Stimulated activated CD4-positive, alpha-beta T cell treated with anti-CD3 and anti-CD28 coated beads, Interleukin-4, amount 100 ng/mL, for 48 hours (primary cell): ENCODE results near the gene FRMD4B.
A peak's percentile ranks its signal among the peaks of the same experiment; 100 is the strongest.

Experiments used
- DNase-seq, 2 donors: peaks; one replicate each; pipeline ENCODE4 v3.0.0-alpha.2; 2020; ENCODE audit warnings: low read depth in 2 of 2

Gene FRMD4B

DNA sequence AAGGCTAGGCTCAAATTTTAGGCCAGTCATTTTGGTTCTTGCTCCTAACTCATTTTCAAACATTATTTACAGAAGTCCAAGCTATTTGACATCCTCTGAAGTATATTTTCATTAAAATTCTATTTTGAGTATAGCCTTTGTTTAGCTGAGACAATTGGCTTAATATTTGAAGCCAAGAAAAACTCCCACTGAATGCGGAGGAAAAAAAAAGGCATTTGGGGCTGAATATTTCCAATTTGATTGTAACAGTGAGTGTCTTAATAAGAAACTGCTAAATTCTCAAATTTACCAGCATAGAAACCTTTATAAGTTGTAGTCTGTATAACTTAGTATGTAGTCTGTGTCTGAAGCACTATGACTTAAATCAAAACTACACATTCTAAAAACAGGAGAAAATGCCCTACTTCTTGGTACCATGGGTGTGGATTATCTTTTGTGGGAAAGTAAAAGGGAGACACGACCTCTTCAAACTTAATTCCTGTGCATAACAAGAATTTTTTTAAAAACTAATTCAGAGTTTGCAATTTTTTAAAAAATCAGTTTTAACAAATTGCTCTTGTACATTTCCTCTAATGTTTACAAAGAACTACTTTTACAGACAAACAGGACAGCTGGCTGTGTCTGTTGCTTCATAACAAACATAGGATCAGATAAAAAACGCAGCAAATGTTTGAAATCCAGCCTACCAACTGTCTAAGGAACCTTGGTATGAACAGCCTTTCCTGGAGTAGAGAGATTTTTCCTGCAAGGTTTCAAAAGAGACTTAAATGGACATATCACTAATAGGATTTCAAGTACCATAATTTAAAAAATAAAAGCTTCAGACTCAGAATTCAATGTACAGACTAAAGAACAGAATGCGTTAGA lies 210.8 kb downstream of the FRMD4B start:
- no peak for DNase-seq

GRCh38 chr3:69174445-69174844 lies 211.4 kb downstream of the FRMD4B start:
- DNase-seq = no peak

DNA sequence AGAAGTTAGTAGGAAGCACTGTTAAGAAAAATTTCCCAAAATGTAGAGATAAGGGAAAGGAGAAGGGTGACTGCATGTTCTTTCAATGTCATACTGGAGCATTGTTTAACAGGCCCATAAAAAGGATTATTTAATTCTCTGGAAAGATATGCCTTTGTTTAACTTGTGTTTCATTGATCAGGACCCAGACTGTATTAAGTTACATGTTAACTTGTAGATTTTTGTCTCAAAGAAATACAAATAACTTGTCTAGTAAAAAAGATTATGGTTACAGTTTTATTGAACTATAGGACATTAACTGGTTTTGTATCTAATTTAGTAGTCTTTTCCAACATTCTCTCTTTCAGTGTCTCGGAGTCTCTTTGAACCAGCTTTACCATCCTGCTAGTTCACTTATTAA lies 213.8 kb downstream of the FRMD4B start:
- DNase-seq = no peak

- DNase-seq = no peak
Measured at GRCh38 chr3:69166446-69166845, 219.4 kb downstream of the FRMD4B start.

DNA sequence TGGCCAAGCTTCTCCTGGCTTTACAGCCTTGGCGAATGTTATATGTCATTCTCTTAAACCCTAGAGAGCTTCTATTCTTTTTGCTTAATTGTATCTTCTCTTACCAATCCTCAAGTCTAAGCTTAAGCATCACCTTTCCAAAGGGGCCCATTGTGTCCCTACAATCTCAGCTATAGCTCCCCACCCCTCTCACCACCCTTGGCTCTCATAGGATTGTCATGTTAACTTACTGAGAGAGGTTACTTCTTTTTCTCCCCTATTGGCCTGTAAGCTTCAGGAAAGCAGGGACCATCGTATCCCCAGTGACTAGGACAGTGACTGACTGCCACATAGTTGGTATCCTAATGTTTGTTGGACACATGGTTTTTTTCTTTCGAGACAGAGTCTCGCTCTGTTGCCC lies 220.1 kb downstream of the FRMD4B start:
- DNase-seq = no peak

DNA sequence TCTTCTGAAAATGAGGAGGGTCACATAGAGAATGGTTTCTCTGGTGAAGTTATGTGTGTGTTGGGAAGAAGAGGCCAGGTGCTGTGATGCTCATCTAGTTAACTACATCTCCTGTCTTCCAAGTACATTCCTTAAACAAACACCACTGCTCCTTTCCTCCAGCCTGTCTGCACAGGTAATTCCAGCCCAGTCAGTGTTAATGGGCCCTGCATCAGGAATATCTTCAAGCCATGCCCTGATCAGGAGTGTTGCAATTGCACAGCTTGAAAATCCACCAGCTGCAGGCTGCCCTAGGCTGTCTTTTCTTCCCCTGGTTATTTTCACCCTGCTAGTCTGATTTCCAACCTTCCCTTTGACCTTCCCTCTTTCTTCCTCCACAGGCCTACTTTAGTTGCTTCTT lies 221.6 kb downstream of the FRMD4B start:
- DNase-seq = no peak

DNA sequence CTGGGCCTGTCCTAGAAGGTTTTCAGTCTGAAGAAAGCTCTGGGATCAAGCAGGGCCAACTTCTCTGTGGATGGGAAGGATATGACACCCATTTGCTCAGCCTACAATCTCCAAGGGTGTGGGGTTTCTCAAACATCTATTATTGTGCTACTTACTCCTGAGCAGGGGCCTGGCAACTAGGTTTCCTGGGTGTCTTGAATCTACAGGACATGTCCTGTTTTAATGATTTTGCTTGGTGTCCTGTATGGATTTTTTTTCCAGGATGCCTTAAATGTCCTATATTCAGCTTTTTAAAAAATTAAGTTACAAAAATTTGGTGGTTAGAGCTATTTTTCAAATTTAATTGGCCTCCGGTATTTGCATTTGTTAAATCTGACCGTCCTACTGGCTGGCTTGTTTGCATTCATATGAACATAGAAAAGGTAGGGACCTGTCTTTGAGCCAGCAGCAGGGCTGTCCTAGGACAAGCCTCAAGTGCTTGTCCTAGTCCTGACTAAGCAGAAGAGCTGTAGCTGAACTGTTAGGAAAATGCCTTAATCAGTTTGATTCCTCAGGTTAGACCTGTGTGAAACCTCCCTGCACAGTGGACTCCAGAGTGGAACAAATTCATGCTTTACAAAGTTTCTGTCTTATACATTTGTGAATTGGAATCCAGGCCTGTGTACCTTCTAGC lies 223.4 kb downstream of the FRMD4B start:
- DNase-seq = no peak

GRCh38 chr3:69161587-69162307 lies 224.1 kb downstream of the FRMD4B start:
- DNase-seq = peak in 1 of 2 donors; percentile 16

- DNase-seq = no peak
Measured at GRCh38 chr3:69160525-69160924, 225.4 kb downstream of the FRMD4B start.

DNA sequence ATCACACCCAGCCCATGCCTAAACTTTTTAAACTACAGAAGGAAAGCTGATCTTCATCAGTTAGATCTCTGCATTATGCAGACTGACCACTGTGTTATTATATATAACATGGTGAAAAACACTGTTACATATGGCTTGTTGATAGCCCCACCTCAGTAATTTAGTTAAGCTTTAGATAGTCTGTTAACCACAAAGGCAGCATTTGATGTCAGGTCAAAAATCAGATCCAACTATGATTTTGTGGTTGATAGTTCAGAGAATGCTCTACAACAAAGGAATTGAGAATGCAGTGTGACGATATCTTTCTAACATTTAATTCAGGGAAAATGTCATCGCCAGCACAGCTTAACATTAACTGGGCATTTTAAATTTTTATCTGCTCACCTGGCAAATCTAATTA lies 225.8 kb downstream of the FRMD4B start:
- no peak for DNase-seq

GRCh38 chr3:69149586-69149985 lies 236.3 kb downstream of the FRMD4B start:
- DNase-seq = no peak

DNA sequence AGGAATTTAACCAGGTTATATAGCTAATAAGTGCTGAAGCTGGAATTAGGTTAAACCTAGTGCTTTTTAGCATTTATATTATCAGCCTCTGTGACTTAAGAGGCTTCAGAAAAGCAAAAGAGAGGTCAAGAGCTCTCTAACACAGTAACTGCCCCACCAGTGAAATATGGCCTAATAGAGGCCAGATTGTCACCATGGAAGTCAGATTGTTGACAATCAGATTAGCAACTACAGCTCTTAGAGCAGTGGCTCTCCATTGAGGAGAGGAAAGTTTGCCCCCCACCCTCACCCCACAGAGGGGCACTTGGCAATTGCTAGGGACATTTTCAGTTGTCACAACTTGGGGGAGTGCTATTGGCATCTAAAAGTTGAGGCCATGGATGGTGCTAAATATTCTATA lies 240.2 kb downstream of the FRMD4B start:
- DNase-seq = no peak

DNA sequence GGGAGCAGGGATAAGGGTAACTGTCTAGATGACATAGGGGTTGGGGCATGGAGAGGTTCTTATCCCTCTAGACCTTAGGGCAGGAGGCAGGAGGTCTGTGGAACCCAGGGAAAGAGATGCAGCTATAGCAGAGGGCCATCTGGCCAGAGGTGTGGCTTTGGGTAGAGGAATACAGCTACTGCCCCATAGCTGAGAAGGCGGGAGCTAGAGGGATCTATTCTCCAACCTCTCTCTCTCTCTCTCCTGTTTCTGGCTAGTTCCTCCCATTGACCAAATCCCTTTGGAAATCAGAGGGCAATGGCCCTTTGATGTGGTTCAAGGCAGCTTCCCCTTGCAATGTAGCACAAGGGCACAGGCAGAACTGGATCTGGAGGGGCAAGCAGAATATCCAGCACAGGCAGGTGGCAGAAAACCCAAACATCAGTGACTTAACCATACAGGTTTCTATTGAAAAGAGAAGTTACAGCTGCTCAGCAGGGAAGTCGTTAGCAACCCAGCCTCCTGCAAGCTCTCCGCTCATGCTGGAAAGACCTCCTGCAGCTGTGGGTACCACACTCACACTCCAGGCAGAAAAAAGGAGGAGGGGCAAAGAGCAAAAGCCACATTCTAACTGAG lies 241.2 kb downstream of the FRMD4B start:
- no peak for DNase-seq

GRCh38 chr3:69143612-69144011 lies 242.3 kb downstream of the FRMD4B start:
- no peak for DNase-seq

- no peak for DNase-seq
Measured at GRCh38 chr3:69142797-69143454, 243.0 kb downstream of the FRMD4B start.

GRCh38 chr3:69142090-69142489 lies 243.8 kb downstream of the FRMD4B start:
- no peak for DNase-seq

DNA sequence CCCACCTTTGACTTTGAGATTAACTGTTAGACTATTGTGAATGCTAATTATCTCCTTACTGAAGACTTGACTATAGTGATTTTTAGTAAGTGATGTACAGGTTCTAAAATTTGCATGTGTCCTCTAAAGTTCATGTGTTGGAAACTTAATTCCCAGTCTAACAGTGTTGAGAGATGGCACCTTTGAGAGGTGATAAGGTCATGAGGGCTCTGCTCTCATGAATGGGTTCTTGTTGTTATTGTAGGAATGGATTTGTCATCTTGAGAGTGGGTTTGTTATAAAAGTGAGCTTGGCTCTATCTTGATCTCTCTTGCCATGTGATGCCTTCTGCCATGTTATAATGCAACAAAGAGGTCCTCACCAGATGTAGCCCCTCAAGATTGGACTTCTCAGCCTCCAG lies 244.6 kb downstream of the FRMD4B start:
- DNase-seq = no peak

GRCh38 chr3:69137412-69137811 lies 248.5 kb downstream of the FRMD4B start:
- DNase-seq = no peak

DNA sequence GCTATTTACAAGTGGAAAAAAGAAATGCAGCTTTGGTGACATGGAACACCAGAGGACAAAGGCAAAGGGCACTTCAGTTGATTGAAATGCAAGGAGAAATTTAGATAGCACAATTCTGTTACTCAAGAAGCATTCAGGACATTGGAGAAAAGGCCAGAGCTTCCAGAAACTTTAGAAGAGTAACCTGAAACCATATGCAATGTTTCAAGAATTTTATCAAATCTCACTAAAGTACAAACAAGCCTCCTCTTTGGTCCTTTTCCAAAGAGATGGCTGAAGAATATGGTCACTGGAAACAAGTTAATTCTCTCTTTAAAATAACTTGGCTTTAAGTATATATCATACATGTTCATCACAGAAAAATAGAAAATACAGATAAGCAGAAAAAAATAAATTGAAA lies 248.9 kb downstream of the FRMD4B start:
- no peak for DNase-seq

DNA sequence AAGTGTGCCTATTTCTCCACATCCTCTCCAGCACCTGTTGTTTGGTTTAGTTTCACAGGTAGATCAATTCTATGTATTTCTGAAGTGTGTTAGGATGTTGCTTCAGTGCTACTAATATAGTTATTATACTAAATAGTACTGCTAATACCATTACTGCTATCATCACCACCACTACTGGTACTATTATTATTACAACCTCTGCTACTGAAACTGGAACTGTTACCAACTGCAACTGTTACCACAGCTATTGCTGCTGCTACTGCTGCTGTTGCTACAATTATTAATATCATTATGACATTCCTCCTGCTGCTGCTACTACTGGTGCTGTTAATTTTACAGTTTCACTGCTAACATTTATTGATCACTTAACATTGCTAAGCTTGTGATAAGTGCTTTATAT lies 255.2 kb downstream of the FRMD4B start:
- DNase-seq = no peak

DNA sequence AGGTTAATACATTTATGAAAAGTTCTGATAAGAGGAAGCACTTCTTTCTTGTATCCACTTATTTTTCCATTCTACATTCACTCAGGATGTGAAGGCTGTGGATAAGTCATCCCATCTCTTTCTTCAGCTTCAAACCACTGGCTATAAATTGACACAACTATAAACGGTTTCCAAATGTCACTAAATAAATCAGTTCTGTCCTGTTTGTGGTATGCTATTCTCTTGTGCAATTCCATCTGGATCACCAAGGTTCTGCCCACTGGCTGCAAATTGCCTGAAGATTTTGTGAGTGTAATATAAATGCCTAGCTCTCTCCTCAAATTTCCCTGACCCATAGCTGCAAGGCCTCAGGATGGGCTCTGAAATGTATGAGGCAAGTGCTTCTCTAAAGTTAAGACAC lies 256.4 kb downstream of the FRMD4B start:
- DNase-seq = no peak

DNA sequence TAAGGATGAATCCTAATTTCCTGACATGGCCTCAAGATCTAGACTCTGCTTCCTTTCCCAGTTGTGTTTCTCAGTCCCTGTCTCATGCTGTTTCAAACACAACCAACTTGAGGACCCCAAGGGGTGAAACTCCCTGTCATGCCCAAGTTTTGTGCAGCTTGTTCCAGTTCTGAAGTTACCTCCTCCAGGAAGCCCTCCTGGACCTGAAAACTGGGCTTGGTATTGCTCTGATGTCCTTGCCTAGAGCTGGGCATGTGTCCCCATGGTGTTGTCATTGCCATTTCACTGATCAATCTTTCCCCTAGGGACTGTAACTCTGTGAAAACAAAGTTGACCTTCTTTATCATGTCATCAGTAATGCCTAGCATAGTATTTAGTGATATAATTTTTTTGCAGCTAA lies 257.4 kb downstream of the FRMD4B start:
- no peak for DNase-seq
